Cardiac septum (tissue), 1 donor: Measurements from ENCODE around the gene CASP10. TPM values are rescaled to one million over a fixed set of nuclear protein-coding genes. Genes with fewer than 3 reads are reported as not detected.

Source experiments
- DNase-seq: peaks from one replicate; pipeline ENCODE4 v3.0.0-alpha.2; 2020; ENCODE audit warnings: low spot score
- intact Hi-C: fragments of 100-400 bp; cut with DNase I; formaldehyde crosslinking; loops from one replicate; pipeline ENCODE4 v1.14.0; 2022
- total RNA-seq: library from RNA; stranded (reverse); fragmentation: NEBNext Ultra II Directional; extraction: Animal tissue kit (Norgen Biotek cat#: 25700); gene quantifications from one replicate; pipeline ENCODE4 v1.2.1, GENCODE V29; 2021
- donor health status: DM: no; HTN: no; CAD: no.

The CASP10 gene
- total RNA-seq, 1 donor from 2014 or later = 5.0 TPM

DNA sequence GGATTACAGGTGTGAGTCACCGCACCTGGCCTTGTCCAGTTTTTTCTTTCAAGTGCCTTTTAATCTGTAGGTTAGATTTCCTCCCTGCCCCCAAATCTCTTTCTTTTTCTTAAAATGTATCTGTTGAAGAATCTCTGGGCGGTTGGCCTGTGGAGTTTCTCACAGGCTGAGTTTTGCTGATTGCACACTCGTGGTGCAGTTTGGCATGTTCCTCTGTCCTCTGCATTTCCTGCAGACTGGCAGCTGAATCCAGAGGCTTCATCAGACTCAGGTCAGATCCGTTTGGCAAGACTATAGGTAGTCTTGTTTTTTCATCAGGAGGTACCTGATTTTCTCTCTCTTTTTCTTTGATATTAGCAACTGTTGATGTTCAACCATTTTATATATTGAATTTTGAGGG lies 5.5 kb downstream of the CASP10 start:
- intact Hi-C loops = no loop called here
- no peak for DNase-seq

DNA sequence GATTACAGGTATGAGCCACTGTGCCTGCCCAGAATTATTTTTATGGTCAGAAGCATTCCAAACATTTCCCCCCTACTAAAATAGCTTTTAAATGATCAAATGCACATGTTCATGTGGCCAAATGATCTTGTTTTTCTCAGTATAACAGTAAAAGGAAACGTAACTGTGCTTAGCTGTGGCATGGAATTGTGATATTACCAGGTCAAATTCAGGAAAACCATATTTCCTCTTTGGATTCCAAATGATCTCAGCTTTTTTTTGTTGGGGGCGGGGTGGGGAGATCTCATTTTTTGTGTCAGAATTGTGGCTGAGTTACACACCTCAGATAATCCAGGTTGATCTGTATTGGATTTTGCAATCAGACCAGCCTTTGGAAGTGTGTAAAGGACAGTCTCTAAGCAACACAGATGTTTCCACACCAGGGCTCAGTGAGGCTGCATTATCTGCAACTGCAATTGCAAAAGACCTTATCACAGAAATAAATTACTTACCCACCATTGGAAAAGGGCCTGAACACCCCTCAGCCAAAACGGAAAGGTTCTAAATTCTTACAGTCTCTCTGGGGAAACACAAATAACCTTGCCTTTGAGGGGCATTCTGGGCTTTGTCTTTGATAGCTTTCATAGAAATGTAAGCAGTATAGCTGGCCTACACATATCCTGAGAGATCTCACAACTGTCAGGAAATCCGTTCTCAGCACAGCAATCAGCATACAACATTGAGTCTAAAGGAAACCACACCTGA lies 8.4 kb downstream of the CASP10 start:
- intact Hi-C loops = no loop called here
- DNase-seq = no peak

DNA sequence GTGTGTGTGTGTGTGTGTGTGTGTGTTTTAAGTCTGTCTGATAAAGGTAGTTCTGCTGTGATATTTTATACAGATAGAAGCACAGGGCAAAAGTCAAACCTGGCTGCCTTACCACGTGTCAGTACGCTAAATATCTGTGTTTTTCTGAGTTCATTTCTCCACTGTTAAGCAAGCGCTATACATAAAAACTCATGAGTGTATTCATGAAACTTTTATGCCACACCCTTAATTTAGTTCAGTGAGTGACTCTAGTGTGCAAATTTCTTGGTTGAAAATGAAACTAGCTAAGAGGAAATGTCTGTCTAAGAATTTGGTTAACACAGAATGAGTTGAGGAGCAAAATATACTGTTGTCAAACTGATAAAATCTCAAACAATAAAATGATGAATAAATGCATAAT lies 11.2 kb downstream of the CASP10 start:
- intact Hi-C loops = no loop called here
- DNase-seq = no peak

DNA sequence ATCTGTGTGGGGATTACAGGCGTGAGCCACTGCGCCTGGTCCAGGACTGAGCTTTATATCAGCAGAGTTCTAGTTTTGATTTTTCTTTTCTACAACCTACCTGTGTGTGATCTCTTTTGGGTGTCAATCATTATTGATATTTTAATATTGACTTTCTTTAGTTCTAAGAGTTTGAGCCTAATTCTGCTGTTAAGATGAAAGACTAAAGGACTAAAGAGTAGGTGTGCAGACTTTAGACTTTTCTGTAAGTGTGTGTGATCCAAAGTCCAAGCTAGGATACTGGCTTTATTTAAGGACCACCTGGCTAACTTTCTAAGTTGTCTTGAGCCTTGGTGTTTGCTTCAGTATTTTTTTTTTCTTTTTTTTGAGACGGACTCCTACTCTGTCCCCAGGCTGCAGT lies 12.4 kb downstream of the CASP10 start:
- DNase-seq = no peak
- intact Hi-C loops = no loop called here

DNA sequence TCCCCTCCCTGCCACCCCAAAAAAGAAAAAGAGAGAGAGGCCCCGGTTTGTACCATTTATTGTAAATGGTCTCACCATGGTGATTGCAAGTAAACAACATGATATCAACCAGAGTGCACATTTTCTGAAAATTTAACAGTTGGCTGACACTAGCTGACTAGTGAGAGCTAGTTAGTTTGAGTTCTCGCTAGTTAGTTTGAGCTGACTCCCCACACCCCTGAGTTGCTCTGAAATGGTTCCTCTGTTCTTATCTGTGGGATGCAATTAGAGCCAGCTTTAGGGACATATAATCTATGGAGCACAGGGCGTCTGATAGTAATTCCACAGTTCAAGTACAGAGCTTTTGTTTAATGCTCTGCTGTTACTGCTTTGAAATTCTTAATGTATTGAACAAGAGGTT lies 13.1 kb downstream of the CASP10 start:
- no peak for DNase-seq
- intact Hi-C loops = no loop called here

DNA sequence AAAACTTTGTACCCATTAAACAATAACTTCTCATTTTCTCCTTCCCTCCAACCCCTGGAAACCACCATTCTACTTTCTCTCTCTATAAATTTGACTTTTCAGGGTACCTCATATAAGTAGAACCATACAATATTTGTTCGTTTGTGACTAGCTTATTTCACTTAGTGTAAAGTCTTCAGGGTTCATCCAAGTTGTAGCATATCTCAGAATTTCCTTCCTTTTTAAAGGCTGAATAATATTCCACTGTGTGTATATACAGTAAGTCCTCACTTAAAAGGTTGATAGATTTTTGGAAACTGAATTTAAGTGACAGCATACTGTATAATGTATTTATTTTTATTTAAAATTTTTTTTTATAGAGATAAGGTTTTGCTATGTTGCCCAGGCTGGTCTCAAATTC lies 13.9 kb downstream of the CASP10 start:
- intact Hi-C loops = no loop called here
- DNase-seq = no peak

DNA sequence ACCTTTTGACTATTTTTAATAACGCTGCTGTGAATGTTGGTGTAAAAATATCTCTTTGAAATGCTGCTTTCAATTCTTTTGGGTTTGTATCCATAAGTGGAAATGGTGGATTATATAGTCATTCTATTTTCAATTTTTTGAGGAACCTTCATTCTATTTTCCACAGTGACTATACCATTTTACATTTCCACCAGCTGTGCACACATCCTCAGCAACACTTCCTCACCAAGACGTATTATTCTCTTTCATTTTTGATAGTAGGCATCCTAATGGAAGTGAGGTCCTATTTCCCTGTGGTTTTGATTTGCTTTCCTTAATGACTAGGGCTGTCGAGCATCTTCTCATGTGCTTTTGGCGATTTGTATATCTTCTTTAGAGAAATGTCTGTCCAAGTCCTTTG lies 14.8 kb downstream of the CASP10 start:
- DNase-seq = no peak
- intact Hi-C loops = no loop called here

DNA sequence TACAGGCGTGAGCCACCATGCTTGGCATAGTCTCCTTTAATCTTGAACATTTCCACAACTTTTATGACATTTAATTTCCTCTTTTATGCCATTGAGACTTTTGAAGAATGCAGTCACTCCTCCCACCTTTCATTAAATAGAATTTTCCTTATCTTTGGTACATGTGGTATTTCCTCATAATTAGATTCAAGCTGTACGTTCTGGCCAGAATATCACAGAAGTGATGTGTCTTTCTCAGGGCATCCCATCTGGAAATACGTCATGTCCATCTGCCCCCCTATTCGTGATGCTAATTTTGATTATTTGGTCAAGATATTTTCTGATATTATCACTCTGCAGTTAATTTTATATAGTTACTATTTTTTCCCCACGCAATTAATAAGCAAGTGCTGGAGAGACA lies 16.9 kb downstream of the CASP10 start:
- intact Hi-C loops = no loop called here
- no peak for DNase-seq

DNA sequence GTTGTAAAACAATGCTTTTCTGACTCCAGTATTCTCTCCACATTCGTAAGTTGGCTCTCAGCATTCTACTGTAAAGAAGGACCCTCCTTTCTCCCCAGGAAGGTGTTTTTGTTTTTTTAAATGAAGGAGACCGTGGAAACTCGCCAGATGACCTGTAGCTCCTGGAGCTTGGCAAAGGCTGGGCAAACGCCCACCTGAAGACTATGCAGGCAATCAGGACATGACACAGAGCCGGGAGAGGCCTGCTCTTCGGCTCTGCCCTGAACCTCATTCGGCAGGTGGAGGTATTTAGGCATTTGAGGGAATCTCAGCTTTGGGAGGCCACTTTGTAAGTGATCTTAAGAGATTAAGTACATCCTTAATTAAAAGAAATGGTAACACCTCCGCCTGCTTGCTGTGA lies 17.4 kb downstream of the CASP10 start:
- intact Hi-C loops = no loop called here
- no peak for DNase-seq

DNA sequence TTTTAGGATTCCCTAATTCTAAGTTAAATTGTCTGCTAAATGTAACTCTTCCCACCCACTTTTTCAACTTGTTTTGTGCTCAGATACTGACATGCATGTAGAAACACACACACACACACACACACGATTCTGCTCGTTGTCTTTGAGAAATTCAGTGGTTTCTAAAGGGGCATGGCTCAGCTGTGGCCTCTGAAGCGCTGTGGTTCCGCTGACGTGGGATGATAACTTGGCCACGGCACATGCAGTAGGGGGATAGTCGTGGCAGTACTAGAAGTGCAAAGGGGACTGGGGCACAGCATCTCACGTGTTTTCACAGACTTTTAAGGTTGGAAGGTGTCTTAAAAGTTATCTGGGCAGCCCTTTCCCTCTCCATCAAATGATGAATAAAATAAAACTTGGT lies 18.4 kb downstream of the CASP10 start:
- intact Hi-C loops = no loop called here
- DNase-seq = no peak

DNA sequence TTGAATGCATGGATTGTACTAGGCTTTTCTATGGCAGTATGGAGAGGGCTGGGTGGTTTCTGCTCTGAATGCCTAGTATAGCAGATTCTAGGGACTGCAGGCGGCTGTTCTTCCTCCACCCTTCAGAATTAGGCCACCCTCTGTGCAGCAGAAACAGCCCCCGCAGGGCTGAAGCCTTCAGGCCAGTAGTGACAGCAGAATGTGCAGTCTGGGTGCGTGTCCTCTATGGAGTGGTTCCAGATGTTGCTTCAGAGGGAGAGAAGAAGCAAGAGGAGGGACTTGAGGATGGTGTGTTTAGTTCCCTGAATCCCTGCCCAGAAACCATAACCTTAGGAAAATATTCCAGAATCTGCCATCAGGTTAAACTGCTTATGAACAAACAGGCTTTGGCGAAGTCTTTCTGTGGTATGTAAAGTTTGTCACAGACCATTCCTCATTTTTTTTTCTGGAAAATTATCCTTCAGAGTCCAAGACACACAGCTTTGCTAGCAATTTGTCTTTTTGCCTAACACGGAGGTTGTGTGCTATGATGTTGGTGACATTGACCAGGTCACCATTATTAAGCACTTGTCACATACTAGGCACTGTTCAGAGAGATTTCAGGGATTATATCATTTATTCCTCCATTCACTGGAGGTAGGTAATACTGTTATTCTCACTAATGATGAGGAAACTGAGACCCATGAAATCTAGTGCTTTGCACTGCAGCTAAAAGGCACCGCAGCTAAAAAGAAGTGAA lies 21.1 kb downstream of the CASP10 start:
- no peak for DNase-seq
- intact Hi-C loops = no loop called here

DNA sequence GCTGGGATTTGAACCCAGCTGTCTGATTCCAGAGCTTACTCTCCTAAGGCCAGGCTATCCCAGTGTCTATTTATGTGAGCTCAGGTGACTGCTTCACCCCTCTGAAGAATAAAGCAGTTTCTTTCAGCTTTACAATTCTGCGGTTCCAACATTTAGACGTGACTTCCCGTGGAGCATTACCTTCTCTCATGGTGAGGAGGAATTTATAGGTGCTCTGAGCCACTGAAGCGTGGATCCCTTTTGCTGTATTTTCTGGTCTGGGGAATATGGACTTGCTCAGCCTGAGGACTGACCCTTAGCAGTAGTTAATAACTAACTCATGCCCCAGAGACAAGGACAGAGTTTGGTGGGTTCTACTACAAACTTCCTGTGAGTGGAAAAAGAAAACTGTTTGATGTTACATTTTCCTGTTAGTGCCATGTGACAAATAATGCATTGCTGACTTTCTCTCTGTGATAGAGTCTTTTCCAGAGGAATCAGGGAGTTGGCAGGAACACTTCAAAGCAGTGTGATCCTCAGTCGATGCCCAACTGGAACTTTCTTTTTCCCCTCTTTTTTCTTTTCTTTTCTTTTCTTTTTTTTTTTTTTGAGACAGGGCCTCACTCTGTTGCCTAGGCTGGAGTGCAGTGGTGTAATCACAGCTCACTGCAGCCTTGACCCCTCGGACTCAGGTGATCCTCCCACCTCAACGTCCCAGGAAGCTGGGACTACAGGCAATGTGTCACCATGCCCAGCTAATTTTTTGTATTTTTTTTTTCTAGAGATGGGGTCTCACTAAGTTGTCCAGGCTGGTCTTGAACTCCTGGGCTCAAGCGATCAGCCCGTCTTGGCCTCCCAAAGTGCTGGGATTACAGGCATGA lies 21.9 kb downstream of the CASP10 start:
- DNase-seq = no peak
- intact Hi-C loops = no loop called here

DNA sequence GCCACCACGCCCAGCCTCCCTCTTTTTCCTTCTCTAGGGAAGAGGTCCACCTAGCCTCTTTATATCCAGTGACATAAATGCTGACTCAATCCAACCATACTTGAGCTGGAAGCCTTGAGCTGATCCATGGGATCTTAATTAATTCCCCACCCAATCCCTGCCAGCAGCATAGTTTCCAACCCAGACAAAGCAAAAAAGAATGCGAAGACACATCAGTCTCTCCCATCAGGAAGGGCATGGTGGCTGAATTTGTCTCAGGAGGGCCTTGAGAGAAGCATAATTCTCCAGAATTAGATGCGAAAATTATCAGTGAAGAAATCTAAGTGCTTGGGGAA lies 22.5 kb downstream of the CASP10 start:
- no peak for DNase-seq
- intact Hi-C loops = no loop called here

DNA sequence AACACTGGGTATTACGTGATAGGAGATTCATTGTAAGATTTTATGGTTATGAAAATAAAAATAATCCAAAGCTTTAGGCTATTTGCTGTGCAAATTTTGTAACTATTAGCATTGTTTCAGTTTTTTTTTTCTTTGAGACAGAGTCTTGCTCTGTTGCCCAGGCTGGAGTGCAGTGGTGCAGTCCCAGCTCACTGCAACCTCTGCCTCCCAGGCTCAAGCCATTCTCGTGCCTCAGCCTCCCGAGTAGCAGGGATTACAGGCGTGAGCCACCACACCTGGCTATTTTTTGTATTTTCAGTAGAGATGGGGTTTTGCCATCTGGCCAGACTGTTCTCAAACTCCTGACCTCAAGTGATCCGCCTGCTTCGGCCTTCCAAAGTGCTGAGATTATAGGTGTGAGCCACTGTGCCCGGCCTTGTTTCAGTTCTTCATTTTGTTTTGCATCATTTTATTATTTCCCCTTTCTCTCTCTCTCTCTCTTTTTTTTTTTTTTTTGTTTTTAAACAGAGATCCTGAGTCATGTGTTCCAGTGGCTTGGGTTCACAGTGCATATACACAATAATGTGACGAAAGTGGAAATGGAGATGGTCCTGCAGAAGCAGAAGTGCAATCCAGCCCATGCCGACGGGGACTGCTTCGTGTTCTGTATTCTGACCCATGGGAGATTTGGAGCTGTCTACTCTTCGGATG lies 25.8 kb downstream of the CASP10 start:
- no peak for DNase-seq
- intact Hi-C loops = no loop called here

DNA sequence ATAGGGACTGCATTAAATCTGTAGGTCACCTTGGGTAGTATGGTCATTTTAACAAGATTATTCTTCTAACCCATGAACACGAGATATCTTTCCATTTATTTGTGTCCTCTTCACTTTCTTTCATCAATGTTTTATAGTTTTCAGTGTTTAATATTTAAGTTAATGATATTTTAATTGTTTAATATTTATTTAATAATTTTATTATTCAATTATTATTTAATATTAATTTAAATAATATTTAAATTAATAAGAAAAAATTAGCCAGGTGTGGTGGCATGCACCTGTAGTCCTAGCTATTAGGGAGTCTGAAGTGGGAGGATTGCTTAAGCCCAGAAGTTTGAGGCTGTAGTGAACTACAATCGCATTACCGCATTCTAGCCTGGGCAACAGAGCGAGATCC lies 33.0 kb downstream of the CASP10 start:
- intact Hi-C loops = no loop called here
- DNase-seq = no peak

DNA sequence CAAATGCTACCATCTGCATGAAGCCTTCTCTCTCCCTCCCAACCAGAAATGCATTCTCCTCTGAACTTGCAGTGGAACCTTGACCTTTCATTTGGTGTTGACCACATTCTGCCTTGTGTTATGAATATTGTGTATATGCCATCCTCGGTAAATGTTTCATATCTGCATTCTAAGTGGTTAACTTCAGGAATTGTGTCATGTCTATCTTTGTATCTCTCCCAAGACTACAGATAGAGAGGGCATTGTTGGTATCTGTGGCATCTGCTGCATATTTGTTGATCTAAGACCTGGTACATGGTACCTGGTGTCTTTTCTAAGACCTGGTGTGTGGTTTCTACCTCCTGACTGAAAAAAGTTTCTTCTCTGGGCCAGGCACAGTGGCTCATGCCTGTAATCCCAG lies 34.0 kb downstream of the CASP10 start:
- intact Hi-C loops = no loop called here
- no peak for DNase-seq

DNA sequence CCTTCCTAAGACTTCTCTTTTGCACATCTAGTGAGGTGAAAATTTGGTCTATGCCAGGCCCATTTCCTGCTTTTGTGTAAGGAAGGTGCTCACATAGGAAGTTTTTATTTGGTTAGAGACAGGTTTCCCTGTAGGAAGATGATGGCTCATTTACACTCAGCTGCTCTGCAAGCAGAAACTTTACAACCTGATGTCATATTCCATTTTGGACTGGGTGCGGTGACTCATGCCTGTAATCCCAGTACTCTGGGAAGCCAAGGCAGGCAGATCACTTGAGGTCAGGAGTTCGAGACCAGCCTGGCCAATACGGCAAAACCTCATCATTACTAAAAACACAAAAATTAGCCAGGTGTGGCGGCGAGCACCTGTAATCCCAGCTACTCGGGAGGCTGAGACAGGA lies 35.8 kb downstream of the CASP10 start:
- no peak for DNase-seq
- intact Hi-C loops = no loop called here

DNA sequence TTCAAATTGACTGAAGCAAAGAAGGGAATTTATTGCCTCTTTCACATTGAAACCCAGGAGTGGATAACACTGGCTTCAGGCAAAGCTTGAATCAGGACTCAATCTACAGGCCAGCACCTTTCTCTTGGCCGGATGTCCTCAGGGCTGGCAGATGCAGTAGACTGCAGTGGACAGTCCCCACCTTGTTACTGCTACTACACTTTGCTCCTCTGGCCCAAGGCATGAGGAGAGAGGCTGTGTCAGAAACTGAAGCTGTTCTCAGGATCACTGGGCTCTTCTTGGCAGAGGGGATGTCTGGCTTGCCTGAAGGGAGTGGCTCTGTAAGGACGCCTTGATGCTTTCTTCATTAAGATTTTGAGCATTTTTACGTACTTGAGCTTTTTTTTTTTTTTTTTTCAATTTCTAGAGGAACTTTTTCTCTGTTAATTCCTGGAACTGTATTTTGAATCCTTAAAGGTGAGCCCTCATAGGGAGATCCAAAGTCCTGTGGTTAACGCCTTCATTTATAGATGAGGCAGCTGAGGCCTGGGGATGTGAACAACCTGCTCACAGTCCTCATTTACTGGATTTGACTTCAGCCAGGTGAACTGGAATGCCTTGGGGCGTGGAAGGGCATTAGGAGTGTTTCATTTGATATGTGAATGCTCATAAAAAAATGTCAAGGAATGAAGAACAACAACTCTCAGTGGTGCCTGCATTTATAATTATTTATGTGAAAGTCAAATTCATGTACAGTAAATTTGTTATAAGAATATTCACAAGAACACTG lies 36.6 kb downstream of the CASP10 start:
- intact Hi-C loops = no loop called here
- DNase-seq = no peak

DNA sequence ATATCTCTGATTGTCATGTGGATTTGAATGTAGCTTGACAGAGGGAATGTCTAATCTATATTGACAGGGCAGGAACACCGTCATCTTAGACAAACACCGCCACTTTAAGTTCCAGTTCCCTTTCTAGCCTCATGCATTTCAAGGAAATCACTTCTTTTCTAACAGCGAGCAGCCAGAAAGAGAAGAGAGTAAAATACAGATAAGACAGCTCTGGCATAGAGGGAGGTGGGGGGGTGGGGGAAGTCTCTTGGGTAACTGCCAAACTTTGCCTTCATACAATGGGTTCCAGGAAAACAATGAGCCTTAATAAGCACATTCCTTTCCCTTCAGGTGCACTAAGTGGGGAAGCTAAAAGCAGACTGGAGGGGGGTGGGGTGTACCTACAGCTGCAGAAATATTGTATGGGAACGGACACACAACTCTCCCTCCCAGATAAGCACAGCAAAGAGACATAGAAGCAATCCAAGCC lies 37.2 kb downstream of the CASP10 start:
- intact Hi-C loops = no loop called here
- no peak for DNase-seq
